Epithelial cell of prostate (primary cell): ENCODE data around the gene TCP11L1.
A peak's percentile ranks its signal among the peaks of the same experiment; 100 is the strongest.
"Not testable (repeated sequence)": the region's sequence is repeated elsewhere in the genome, so short reads cannot be mapped to it uniquely, and the experiment has no call there.

Experiments
- DNase-seq: peaks from one replicate; pipeline ENCODE4 v3.0.0-alpha.2; 2011; ENCODE audit warnings: low read depth, low spot score
- H3K27ac ChIP-seq: fragments of 450-650 bp; 2 replicates; pipeline ENCODE4 v1.5.1; 2017; ENCODE audit warnings: mild to moderate bottlenecking

TCP11L1 gene

GRCh38 chr11:33063326-33063881 lies 24.0 kb downstream of the TCP11L1 start:
- DNase-seq: no peak
- H3K27ac ChIP-seq: peak overlapping the region; percentile 92

- H3K27ac ChIP-seq: peak overlapping the region; percentile 92
- DNase-seq: no peak
Measured at GRCh38 chr11:33064033-33064825, 24.9 kb downstream of the TCP11L1 start.

DNA sequence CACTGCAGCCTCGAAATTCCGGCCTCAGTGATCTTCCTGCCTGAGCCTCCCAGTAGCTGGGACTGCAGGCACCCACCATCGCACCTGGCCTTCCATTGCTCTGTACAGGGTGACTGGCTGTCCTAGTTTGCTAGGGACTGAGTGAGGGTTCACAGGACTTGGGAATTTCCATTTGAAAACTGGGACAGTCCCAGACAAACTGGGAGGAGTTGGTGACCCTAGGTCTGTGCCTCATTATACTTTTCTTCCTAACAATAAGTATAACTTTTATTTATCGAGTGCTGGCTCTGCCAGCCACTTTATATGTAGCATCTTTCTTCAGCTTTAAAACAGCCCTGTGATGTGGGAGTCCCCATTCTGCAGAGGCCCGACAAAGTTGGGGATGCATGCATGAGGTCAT lies 25.5 kb downstream of the TCP11L1 start:
- no peak for DNase-seq
- H3K27ac ChIP-seq: peak overlapping the region; percentile 92

- no peak overlapping the region for H3K27ac ChIP-seq
- no peak for DNase-seq
Measured at GRCh38 chr11:33065445-33066178, 26.2 kb downstream of the TCP11L1 start.

- no peak overlapping the region for H3K27ac ChIP-seq
- no peak for DNase-seq
Measured at GRCh38 chr11:33067294-33067693, 27.9 kb downstream of the TCP11L1 start.

DNA sequence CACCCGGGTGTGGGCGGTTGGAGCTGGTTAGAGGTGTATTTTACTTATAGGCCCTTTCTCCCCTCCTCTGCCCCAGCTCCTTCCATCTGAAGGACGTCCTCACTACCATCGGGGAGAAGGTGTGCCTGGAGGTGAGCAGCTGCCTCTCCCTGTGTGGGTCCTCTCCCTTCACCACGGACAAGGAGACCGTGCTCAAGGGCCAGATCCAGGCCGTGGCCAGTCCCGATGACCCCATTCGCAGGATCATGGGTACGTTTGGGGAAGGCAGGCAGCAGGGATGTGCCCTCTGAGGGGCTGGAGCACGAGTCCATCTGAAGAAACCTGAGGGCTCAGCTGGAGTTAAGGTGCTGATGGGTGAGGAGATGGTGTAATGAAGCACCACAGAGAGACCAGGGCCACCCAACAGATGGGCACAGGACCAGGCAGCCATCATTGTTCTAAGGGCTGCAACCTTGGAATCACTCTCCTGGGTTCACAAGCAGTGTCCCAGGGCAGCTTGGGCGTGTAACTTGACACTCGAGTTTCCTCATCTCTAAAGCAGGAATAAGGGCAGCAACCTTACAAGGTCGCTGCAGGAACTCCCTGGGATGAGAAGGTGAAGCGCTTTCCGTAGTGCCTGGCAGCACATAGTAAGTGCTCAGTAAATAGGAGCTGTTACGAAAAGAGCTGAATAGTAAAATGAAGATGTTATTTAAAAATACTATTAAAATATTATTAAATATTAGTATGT lies 29.4 kb downstream of the TCP11L1 start:
- DNase-seq: no peak
- H3K27ac ChIP-seq: no peak overlapping the region

DNA sequence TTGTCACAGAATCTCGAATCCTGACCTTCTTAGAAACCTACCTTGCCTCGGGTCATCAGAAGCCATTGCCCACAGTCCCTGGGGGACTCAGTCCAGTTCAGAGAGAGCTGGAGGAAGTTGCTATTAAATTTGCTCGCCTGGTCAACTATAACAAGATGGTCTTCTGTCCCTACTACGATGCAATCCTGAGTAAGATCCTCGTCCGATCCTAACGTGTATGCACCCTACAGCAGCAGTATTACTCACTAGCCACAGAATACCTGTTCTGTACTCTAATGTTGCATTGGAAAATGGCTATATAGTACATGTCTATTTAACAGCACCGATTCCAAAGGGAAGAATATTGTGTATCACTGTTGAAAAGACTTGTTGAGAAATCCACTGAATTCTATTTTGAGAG lies 33.1 kb downstream of the TCP11L1 start:
- no peak for DNase-seq
- peak overlapping the region; percentile 5 for H3K27ac ChIP-seq

- no peak for DNase-seq
- no peak overlapping the region for H3K27ac ChIP-seq
Measured at GRCh38 chr11:33083918-33084317, 44.5 kb downstream of the TCP11L1 start.

- DNase-seq: no peak
- no peak overlapping the region for H3K27ac ChIP-seq
Measured at GRCh38 chr11:33086017-33086416, 46.6 kb downstream of the TCP11L1 start.

- no peak overlapping the region for H3K27ac ChIP-seq
- DNase-seq: no peak
Measured at GRCh38 chr11:33089776-33090175, 50.4 kb downstream of the TCP11L1 start.

DNA sequence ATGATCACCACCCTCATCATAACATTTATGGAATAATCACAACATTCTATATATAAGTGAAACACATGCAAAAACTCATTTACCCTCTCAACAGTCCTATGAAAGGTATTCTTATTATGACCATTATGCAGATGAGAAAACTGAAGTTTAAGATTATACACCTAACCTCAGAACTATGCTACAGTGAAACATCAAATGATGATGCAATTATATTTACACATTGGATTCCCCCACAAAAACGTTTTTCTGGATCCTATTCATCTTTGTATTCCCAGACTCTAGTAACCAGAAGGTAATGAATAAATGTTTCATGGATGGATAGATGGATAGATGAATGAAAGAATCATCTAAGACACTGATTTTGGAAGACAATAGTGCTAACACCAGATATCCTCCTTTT lies 54.8 kb downstream of the TCP11L1 start:
- DNase-seq: no peak
- H3K27ac ChIP-seq: no peak overlapping the region

GRCh38 chr11:33103836-33104235 lies 64.5 kb downstream of the TCP11L1 start:
- no peak overlapping the region for H3K27ac ChIP-seq

GRCh38 chr11:33109294-33109895 lies 70.0 kb downstream of the TCP11L1 start:
- no peak for DNase-seq
- no peak overlapping the region for H3K27ac ChIP-seq

More at GRCh38 chr11:33103836-33104235, 64.5 kb downstream of the TCP11L1 start:
- no peak for DNase-seq

- no peak for DNase-seq
- H3K27ac ChIP-seq: no peak overlapping the region
Measured at GRCh38 chr11:33110083-33110482, 70.7 kb downstream of the TCP11L1 start.

DNA sequence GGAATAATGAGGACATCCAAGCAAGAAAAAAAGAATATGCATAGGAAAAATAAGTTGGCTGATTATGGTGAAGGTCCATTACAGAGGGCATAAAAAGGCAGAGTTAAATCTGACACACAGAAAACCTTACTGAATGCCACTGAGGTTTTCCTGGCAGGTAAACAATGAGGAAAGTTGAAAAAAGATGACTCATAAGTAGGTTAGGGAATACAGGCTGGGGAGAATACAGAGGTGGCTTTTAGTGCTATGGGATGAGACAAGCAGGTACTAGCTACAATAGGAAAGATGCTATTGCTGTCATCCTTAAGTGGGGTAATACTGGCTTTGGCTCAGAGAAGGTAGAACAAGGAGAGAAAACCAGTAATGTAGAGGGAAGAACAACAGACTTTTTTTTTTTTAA lies 77.2 kb downstream of the TCP11L1 start:
- peak; percentile 49 for DNase-seq
- no peak overlapping the region for H3K27ac ChIP-seq

GRCh38 chr11:33122696-33123095 lies 83.3 kb downstream of the TCP11L1 start:
- not testable (repeated sequence) for H3K27ac ChIP-seq, DNase-seq
